ENCODE data around the gene KRTAP12-1. TPM values are rescaled to one million over a fixed set of nuclear protein-coding genes. Genes with fewer than 3 reads are reported as not detected.
"Not testable (repeated sequence)": the region's sequence is repeated elsewhere in the genome, so short reads cannot be mapped to it uniquely, and the experiment has no call there.

The KRTAP12-1 gene
- total and polyA plus RNA-seq, 4 donors: not detected

DNA sequence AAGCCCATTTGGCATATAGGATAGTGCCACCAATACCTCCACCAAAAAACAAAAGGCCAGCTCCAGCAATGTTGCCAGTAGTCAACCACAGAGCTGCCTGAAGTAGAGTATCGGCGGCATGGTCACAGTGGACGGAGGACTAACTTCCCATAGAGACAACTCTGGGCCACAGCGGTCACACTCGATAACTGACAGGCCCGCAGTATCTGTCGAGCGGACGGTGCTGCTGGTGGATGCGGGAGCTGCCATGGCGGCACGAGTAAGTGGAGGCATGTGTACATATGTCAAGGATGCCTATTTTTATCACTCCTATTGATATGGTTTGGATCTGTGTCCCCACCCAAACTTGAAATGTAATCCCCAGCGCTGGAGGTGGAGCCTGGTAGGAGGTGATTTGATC lies 4.1 kb downstream of the KRTAP12-1 start:
- DNase-seq (ENCODE audit: low read depth in 4 of 6, low spot score in 6 of 6): no peak
- H3K9me3 ChIP-seq (ENCODE audit: control insufficient read depth, insufficient read depth, low read length): no peaks in the 10 kb centered on the region
- no peak overlapping the region for H3K27ac ChIP-seq (ENCODE audit: low read depth, low read length)
- no peaks in the 10 kb centered on the region for H3K36me3 ChIP-seq (ENCODE audit: control insufficient read depth, insufficient read depth, low read length)
- WGBS (ENCODE audit: insufficient coverage): 100% methylated on average over 2 of the region's 13 CpGs
- no peaks in the 10 kb centered on the region for H3K27me3 ChIP-seq (ENCODE audit: control insufficient read depth, insufficient read depth, low read length)
- H3K4me1 ChIP-seq (ENCODE audit: control insufficient read depth, insufficient read depth, low read length): no peaks in the 10 kb centered on the region
- no peak overlapping the region for H3K4me3 ChIP-seq (ENCODE audit: low read depth, low read length)

DNA sequence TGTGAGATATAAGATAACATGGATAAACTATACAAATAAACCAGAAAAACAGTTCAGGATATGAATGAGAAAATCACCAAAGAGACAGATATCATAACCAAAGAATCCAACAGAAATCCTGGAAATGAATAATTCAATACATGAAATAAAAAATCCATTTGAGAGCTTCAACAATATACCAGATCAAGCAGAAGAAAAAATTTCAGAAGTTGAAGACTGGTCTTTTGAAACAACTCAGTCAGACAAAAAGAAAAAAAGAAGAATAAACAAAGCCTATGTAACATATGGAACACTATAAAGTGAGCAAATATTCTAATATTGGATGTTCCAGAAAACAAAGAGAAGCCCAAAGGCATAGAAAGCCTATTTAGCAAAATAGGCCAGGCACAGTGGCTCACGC lies 10.1 kb downstream of the KRTAP12-1 start:
- Histone ChIP-seq H3K36me3 (ENCODE audit: control insufficient read depth, insufficient read depth, low read length) (no peaks in the 10 kb centered on the region), H3K27me3 (ENCODE audit: control insufficient read depth, insufficient read depth, low read length) (no peaks in the 10 kb centered on the region), H3K9me3 (ENCODE audit: control insufficient read depth, insufficient read depth, low read length) (peaks cover 4% of the 10 kb centered on the region), H3K27ac (ENCODE audit: low read depth, low read length) (no peak overlapping the region), H3K4me1 (ENCODE audit: control insufficient read depth, insufficient read depth, low read length) (no peaks in the 10 kb centered on the region), H3K4me3 (ENCODE audit: low read depth, low read length) (no peak overlapping the region)
- no CpG with 5 or more reads among the region's 1 CpG for WGBS (ENCODE audit: insufficient coverage)
- DNase-seq (ENCODE audit: low read depth in 4 of 6, low spot score in 6 of 6): no peak

DNA sequence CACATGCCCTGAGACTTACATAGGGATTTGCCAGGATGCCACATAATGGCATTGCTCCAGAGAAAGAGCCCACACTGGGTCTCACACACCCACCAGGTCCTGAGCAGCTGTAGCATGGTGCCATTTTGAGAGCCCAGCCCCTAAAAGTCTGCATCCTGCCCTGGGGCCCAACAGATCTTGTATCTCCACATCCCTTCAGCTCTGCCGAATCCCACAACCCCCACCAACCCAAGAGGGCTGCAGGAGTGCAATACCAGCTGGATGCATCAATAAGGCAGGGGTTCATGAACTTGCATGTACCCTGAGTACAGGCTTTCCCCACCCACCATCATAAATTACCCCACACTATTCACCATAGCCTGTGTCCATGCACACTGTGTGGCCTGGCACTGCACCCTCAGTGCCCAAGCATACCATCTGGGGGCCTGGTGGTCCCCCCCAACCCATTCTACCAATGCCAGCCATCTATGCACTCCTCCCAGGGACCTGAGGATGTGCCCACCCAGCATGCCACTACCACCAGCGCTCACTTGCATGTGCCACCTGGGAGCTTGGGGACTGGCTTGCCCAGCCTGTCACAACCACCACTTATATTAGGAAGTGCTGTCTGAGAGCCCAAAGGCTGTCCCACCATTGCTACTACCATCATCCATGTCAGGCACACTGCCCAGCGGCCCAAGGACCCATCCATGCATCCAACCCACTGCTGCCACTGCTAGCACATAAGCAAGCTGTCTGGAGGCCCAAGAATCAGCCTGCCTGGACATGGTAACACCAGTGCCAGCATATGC lies 11.1 kb downstream of the KRTAP12-1 start:
- H3K27ac ChIP-seq (ENCODE audit: low read depth, low read length): no peak overlapping the region
- H3K36me3 ChIP-seq (ENCODE audit: control insufficient read depth, insufficient read depth, low read length): no peaks in the 10 kb centered on the region
- WGBS (ENCODE audit: insufficient coverage): 69% methylated on average over 3 of the region's 3 CpGs
- no peak for DNase-seq (ENCODE audit: low read depth in 4 of 6, low spot score in 6 of 6)
- H3K4me1 ChIP-seq (ENCODE audit: control insufficient read depth, insufficient read depth, low read length): no peaks in the 10 kb centered on the region
- no peak overlapping the region for H3K4me3 ChIP-seq (ENCODE audit: low read depth, low read length)
- H3K27me3 ChIP-seq (ENCODE audit: control insufficient read depth, insufficient read depth, low read length): no peaks in the 10 kb centered on the region
- peaks cover 4% of the 10 kb centered on the region for H3K9me3 ChIP-seq (ENCODE audit: control insufficient read depth, insufficient read depth, low read length)

DNA sequence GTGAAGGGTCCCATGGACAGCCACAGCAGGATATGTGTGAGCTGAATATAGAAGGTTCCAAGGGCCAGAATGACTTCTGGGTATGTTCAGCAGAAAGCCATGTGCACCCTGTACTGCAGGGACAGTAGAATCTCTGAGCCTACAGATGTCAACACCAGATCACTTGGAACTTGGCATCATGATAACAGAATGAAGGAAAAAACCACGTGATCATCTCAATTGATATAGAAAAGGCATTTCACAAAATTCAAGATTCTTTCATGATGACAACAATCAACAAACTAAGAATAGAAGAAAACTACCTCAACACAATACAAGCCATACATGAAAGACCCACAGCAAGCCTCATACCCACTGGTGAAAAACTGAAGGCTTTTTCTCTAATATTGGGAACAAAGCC lies 14.4 kb downstream of the KRTAP12-1 start:
- Histone ChIP-seq H3K4me3 (ENCODE audit: low read depth, low read length) (no peak overlapping the region), H3K36me3 (ENCODE audit: control insufficient read depth, insufficient read depth, low read length) (no peaks in the 10 kb centered on the region), H3K4me1 (ENCODE audit: control insufficient read depth, insufficient read depth, low read length) (no peaks in the 10 kb centered on the region), H3K27ac (ENCODE audit: low read depth, low read length) (no peak overlapping the region), H3K9me3 (ENCODE audit: control insufficient read depth, insufficient read depth, low read length) (peaks cover 4% of the 10 kb centered on the region), H3K27me3 (ENCODE audit: control insufficient read depth, insufficient read depth, low read length) (no peaks in the 10 kb centered on the region)
- 50% methylated on average over 1 of the region's 1 CpG for WGBS (ENCODE audit: insufficient coverage)
- no peak for DNase-seq (ENCODE audit: low read depth in 4 of 6, low spot score in 6 of 6)

DNA sequence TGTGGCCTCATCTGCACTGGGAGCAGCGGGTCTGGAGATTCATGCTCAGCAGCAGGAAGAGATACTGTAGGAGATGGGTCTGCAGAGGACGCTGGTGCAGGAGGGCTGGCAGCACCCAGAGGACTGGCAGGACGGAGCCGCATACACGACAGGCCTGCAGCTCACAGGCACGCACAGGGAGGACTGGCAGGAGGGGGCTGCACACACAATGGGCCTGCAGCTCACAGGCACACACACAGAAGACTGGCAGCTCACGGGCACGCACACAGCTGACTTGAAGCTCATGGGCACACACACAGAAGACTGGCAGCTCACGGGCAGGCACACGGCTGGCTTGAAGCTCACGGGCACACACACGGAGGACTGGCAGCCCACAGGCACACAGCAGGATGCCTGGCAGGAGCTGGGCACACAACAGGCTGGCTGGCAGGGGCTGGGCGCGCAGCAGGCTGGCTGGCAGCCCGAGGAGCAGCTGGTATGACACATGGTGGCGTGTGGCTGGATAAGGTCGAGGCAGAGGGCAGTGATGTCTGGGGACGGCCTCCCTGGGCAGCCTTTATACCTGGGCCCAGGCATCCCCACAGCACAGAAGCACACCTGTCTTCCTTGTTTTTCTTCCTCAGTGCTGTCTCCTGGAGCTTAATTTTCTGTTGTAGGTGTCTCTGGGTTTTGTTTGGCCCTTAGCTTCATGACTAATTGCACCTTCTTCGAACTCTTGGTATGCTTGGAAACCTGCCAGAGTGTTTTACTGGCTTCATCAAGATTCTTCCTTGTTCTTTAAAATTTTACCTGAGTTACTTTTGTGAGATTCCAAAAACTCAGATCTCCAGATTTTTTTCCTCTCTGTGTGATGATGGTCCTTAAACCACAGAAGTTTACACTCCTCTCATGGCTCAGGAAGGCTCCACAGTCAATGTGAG lies 15.3 kb downstream of the KRTAP12-1 start, which contains the start of gene KRTAP12-2:
TSS of gene KRTAP12-2 (minus strand) at position 527 of the 920 bp plus-strand sequence. CDS start at position 486, 41 bp downstream.
- no peaks in the 10 kb centered on the region for H3K27me3 ChIP-seq (ENCODE audit: control insufficient read depth, insufficient read depth, low read length)
- no peaks in the 10 kb centered on the region for H3K36me3 ChIP-seq (ENCODE audit: control insufficient read depth, insufficient read depth, low read length)
- H3K27ac ChIP-seq (ENCODE audit: low read depth, low read length): no peak within 1 kb of the TSS
- H3K4me1 ChIP-seq (ENCODE audit: control insufficient read depth, insufficient read depth, low read length): no peaks in the 10 kb centered on the region
- peak in 2 of 6 donors; percentile 28 to 55 for DNase-seq (ENCODE audit: low read depth in 4 of 6, low spot score in 6 of 6)
- 62% methylated on average over 15 of the region's 19 CpGs for WGBS (ENCODE audit: insufficient coverage)
- H3K9me3 ChIP-seq (ENCODE audit: control insufficient read depth, insufficient read depth, low read length): peaks cover 2% of the 10 kb centered on the region
- H3K4me3 ChIP-seq (ENCODE audit: low read depth, low read length): no peak within 1 kb of the TSS

DNA sequence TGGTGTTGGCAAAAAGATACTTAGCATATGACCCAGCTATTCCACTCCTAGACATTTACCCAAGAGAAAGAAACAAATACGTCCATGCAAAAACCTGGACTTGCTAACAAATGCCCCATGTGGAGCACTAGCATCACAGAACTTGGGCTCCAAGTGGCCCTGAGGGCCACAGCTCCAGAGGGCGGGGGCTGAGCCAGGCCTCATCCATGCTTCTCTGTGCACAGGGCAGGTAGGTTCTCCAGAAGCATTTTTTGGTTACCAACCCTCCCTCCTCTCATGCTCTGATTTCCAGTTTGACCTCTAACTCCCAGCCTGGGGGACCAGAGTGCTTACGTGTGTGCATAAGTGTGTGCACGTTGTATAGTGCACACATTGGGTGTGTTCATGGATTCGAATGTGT lies 17.3 kb downstream of the KRTAP12-1 start:
- WGBS (ENCODE audit: insufficient coverage): 94% methylated on average over 5 of the region's 5 CpGs
- Histone ChIP-seq H3K4me1 (ENCODE audit: control insufficient read depth, insufficient read depth, low read length) (no peaks in the 10 kb centered on the region), H3K27ac (ENCODE audit: low read depth, low read length) (no peak overlapping the region), H3K4me3 (ENCODE audit: low read depth, low read length) (no peak overlapping the region), H3K9me3 (ENCODE audit: control insufficient read depth, insufficient read depth, low read length) (no peaks in the 10 kb centered on the region), H3K27me3 (ENCODE audit: control insufficient read depth, insufficient read depth, low read length) (no peaks in the 10 kb centered on the region), H3K36me3 (ENCODE audit: control insufficient read depth, insufficient read depth, low read length) (no peaks in the 10 kb centered on the region)
- DNase-seq (ENCODE audit: low read depth in 4 of 6, low spot score in 6 of 6): no peak

DNA sequence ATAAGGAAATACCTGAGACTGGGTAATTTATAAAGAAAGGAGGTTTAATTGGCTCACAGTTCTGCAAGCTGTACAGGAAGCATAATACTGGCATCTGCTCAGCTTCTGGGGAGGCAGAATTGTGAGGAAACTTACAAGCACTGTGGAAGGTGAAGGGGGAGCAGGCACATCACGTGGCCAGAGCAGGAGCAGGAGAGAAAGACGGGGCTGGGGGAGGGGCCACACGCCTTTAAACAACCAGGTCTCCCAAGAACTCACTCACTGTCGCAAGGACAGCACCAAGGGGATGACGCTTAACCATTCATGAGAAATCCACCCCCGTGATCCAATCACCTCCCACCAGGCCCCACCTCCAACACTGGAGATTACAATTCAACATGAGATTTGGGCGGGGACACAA lies 20.4 kb downstream of the KRTAP12-1 start:
- not testable (repeated sequence) for H3K4me1 ChIP-seq (ENCODE audit: control insufficient read depth, insufficient read depth, low read length); H3K4me3 ChIP-seq (ENCODE audit: low read depth, low read length); H3K27me3 ChIP-seq (ENCODE audit: control insufficient read depth, insufficient read depth, low read length); H3K9me3 ChIP-seq (ENCODE audit: control insufficient read depth, insufficient read depth, low read length); H3K36me3 ChIP-seq (ENCODE audit: control insufficient read depth, insufficient read depth, low read length); H3K27ac ChIP-seq (ENCODE audit: low read depth, low read length); DNase-seq (ENCODE audit: low read depth in 4 of 6, low spot score in 6 of 6)
- WGBS (ENCODE audit: insufficient coverage): 53% methylated on average over 5 of the region's 7 CpGs

DNA sequence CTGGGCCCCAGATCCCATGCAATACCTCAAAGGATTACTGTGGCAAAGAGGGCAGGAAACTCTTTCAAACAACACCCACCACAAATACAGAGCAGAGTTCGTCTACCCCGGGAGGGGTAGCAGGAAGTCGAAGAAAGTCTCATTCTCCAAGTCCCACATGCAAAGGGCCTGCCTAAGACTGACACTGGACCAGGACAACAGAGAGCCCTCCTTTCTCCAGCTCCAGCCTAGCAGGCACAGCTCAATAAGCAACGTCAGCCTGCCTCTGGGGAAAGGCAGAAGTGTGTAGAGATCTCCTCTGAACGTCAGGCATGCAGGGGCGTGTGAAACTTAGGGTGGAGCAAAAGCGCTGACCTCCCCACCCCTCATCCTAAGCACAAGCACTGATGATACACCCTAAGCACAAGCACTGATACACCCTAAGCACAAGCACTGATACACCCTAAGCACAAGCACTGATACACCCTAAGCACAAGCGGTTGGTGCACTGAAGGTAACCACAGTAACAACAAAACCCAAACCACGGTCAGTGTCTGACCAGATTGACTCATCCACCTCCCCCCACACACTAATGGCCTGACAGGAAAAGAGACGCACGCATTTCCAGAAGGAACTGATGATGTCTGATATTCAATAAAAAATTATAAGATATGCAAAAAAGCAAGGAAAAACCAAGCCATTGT lies 22.9 kb downstream of the KRTAP12-1 start:
- H3K4me3 ChIP-seq (ENCODE audit: low read depth, low read length): no peak overlapping the region
- H3K27me3 ChIP-seq (ENCODE audit: control insufficient read depth, insufficient read depth, low read length): no peaks in the 10 kb centered on the region
- 58% methylated on average over 4 of the region's 11 CpGs for WGBS (ENCODE audit: insufficient coverage)
- H3K9me3 ChIP-seq (ENCODE audit: control insufficient read depth, insufficient read depth, low read length): no peaks in the 10 kb centered on the region
- no peaks in the 10 kb centered on the region for H3K4me1 ChIP-seq (ENCODE audit: control insufficient read depth, insufficient read depth, low read length)
- H3K36me3 ChIP-seq (ENCODE audit: control insufficient read depth, insufficient read depth, low read length): no peaks in the 10 kb centered on the region
- DNase-seq (ENCODE audit: low read depth in 4 of 6, low spot score in 6 of 6): no peak
- H3K27ac ChIP-seq (ENCODE audit: low read depth, low read length): no peak overlapping the region

DNA sequence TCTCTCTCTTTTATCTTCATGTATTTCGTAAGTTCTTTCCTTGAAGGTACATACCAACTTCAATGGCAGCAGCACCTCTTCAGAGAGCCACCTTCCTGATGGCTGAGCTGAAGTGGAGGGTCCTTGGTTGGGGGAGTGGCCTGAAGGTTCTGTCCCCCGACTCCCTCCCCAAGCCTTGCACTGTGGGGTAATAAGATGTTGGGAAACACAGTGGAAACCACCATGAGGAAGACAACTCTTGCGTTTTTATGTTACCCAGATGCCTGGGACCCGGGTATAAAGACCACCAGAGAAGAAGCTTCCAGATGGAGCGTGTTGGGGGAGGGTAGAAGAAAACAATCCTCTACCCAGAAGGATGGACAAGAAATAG lies 23.4 kb downstream of the KRTAP12-1 start:
- Histone ChIP-seq H3K27me3 (ENCODE audit: control insufficient read depth, insufficient read depth, low read length) (no peaks in the 10 kb centered on the region), H3K9me3 (ENCODE audit: control insufficient read depth, insufficient read depth, low read length) (no peaks in the 10 kb centered on the region), H3K27ac (ENCODE audit: low read depth, low read length) (no peak overlapping the region), H3K4me3 (ENCODE audit: low read depth, low read length) (no peak overlapping the region), H3K36me3 (ENCODE audit: control insufficient read depth, insufficient read depth, low read length) (no peaks in the 10 kb centered on the region), H3K4me1 (ENCODE audit: control insufficient read depth, insufficient read depth, low read length) (no peaks in the 10 kb centered on the region)
- no peak for DNase-seq (ENCODE audit: low read depth in 4 of 6, low spot score in 6 of 6)
- 100% methylated on average over 1 of the region's 5 CpGs for WGBS (ENCODE audit: insufficient coverage)
